ENCODE measurements around the gene PRR5. TPM values are rescaled to one million over a fixed set of nuclear protein-coding genes. Genes with fewer than 3 reads are reported as not detected.

Gene PRR5
- total and polyA plus RNA-seq, 9 donors = 13.7 to 38.6 (median 30.7) TPM

- peaks cover 12% of the 10 kb centered on the region for H3K36me3 ChIP-seq (ENCODE audit: control insufficient read depth, insufficient read depth, low read length)
- WGBS (ENCODE audit: insufficient coverage) = 50% methylated on average over 4 of the region's 4 CpGs
- H3K4me3 ChIP-seq (ENCODE audit: low read length) = no peak overlapping the region
- no peaks in the 10 kb centered on the region for H3K9me3 ChIP-seq (replicated peaks; ENCODE audit: control insufficient read depth, low read depth, low read length)
- H3K27ac ChIP-seq (ENCODE audit: low read length) = peak overlapping the region; percentile 56
- no peak for DNase-seq
- no peaks in the 10 kb centered on the region for H3K27me3 ChIP-seq (ENCODE audit: control insufficient read depth, insufficient read depth, low read length)
- H3K4me1 ChIP-seq (ENCODE audit: control insufficient read depth, insufficient read depth, low read length) = peaks cover 59% of the 10 kb centered on the region
These were observed 9.2 kb downstream of the PRR5 start for GRCh38 chr22:44711241-44711560.

- H3K27ac ChIP-seq (ENCODE audit: low read length) = peak overlapping the region; percentile 92
- H3K9me3 ChIP-seq (replicated peaks; ENCODE audit: control insufficient read depth, low read depth, low read length) = no peaks in the 10 kb centered on the region
- DNase-seq = peak; percentile 82
- H3K36me3 ChIP-seq (ENCODE audit: control insufficient read depth, insufficient read depth, low read length) = peaks cover 17% of the 10 kb centered on the region
- H3K27me3 ChIP-seq (ENCODE audit: control insufficient read depth, insufficient read depth, low read length) = no peaks in the 10 kb centered on the region
- WGBS (ENCODE audit: insufficient coverage) = 63% methylated on average over 22 of the region's 23 CpGs
- H3K4me1 ChIP-seq (ENCODE audit: control insufficient read depth, insufficient read depth, low read length) = peaks cover 57% of the 10 kb centered on the region
- no peak overlapping the region for H3K4me3 ChIP-seq (ENCODE audit: low read length)
These were observed 9.9 kb downstream of the PRR5 start for GRCh38 chr22:44711690-44712555.

DNA sequence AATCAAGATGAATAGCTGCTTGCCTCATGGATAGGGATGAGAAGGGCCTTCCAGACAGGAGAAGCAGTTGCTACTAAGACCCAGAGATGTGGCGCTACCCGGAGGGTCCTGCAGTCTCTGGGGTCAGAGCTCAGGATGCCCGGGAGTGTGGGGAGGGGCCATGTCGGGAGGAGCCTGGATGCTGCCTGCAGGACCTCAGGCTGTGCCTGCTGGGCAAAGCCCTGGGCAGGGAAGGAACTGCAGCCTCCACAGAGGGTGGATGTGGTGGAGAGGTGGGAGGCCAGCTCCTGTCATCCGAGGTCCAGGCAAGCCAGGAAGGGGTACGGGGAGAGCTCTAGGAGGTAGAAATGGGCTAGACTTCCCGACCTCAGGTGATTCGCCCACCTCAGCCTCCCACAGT is 11.0 kb downstream of the PRR5 start:
- H3K27ac ChIP-seq (ENCODE audit: low read length) = no peak overlapping the region
- no peak for DNase-seq
- WGBS (ENCODE audit: insufficient coverage) = 83% methylated on average over 6 of the region's 8 CpGs
- H3K9me3 ChIP-seq (replicated peaks; ENCODE audit: control insufficient read depth, low read depth, low read length) = no peaks in the 10 kb centered on the region
- H3K27me3 ChIP-seq (ENCODE audit: control insufficient read depth, insufficient read depth, low read length) = no peaks in the 10 kb centered on the region
- peaks cover 17% of the 10 kb centered on the region for H3K36me3 ChIP-seq (ENCODE audit: control insufficient read depth, insufficient read depth, low read length)
- peaks cover 50% of the 10 kb centered on the region for H3K4me1 ChIP-seq (ENCODE audit: control insufficient read depth, insufficient read depth, low read length)
- no peak overlapping the region for H3K4me3 ChIP-seq (ENCODE audit: low read length)

GRCh38 chr22:44714703-44715350 is 12.8 kb downstream of the PRR5 start:
- H3K27ac ChIP-seq (ENCODE audit: low read length) = peak overlapping the region; percentile 3
- peak; percentile 44 for DNase-seq
- peaks cover 57% of the 10 kb centered on the region for H3K4me1 ChIP-seq (ENCODE audit: control insufficient read depth, insufficient read depth, low read length)

DNA sequence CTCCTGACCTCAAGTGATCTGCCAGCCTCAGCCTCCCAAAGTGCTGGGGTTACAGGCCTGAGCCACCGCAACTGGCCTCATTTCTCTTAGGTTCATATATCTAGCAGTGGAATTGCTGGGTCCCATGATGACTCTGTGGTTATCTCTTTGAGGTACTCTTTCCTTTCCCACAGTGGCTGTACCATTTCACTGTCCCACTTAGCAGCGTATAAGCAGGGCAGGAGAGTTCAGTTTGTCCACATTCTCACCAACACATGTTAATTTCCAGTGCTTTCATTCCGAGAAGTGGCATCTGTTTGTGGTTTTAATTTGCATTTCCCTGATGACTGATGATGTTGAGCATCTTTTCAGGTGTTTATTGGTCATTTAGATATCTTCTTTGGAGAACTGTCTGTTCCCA is 16.4 kb downstream of the PRR5 start:
- WGBS (ENCODE audit: insufficient coverage) = 80% methylated on average over 1 of the region's 3 CpGs
- no peak for DNase-seq
- Histone ChIP-seq H3K27me3 (ENCODE audit: control insufficient read depth, insufficient read depth, low read length) (no peaks in the 10 kb centered on the region), H3K36me3 (ENCODE audit: control insufficient read depth, insufficient read depth, low read length) (peaks cover 29% of the 10 kb centered on the region), H3K4me3 (ENCODE audit: low read length) (no peak overlapping the region), H3K4me1 (ENCODE audit: control insufficient read depth, insufficient read depth, low read length) (peaks cover 33% of the 10 kb centered on the region), H3K9me3 (replicated peaks; ENCODE audit: control insufficient read depth, low read depth, low read length) (no peaks in the 10 kb centered on the region), H3K27ac (ENCODE audit: low read length) (no peak overlapping the region)

More at GRCh38 chr22:44714703-44715350, 12.8 kb downstream of the PRR5 start:
- Histone ChIP-seq H3K36me3 (ENCODE audit: control insufficient read depth, insufficient read depth, low read length) (peaks cover 17% of the 10 kb centered on the region), H3K9me3 (replicated peaks; ENCODE audit: control insufficient read depth, low read depth, low read length) (no peaks in the 10 kb centered on the region), H3K4me3 (ENCODE audit: low read length) (no peak overlapping the region), H3K27me3 (ENCODE audit: control insufficient read depth, insufficient read depth, low read length) (no peaks in the 10 kb centered on the region)
- WGBS (ENCODE audit: insufficient coverage) = 30% methylated on average over 12 of the region's 18 CpGs

GRCh38 chr22:44719586-44720368 is 17.8 kb downstream of the PRR5 start:
- no peaks in the 10 kb centered on the region for H3K27me3 ChIP-seq (ENCODE audit: control insufficient read depth, insufficient read depth, low read length)
- H3K36me3 ChIP-seq (ENCODE audit: control insufficient read depth, insufficient read depth, low read length) = peaks cover 29% of the 10 kb centered on the region
- peak; percentile 52 for DNase-seq
- no peaks in the 10 kb centered on the region for H3K9me3 ChIP-seq (replicated peaks; ENCODE audit: control insufficient read depth, low read depth, low read length)
- H3K27ac ChIP-seq (ENCODE audit: low read length) = no peak overlapping the region
- peaks cover 23% of the 10 kb centered on the region for H3K4me1 ChIP-seq (ENCODE audit: control insufficient read depth, insufficient read depth, low read length)
- no peak overlapping the region for H3K4me3 ChIP-seq (ENCODE audit: low read length)
- 45% methylated on average over 9 of the region's 13 CpGs for WGBS (ENCODE audit: insufficient coverage)

- Histone ChIP-seq H3K27me3 (ENCODE audit: control insufficient read depth, insufficient read depth, low read length) (no peaks in the 10 kb centered on the region), H3K9me3 (replicated peaks; ENCODE audit: control insufficient read depth, low read depth, low read length) (no peaks in the 10 kb centered on the region), H3K4me3 (ENCODE audit: low read length) (no peak overlapping the region), H3K27ac (ENCODE audit: low read length) (no peak overlapping the region), H3K4me1 (ENCODE audit: control insufficient read depth, insufficient read depth, low read length) (peaks cover 17% of the 10 kb centered on the region), H3K36me3 (ENCODE audit: control insufficient read depth, insufficient read depth, low read length) (peaks cover 27% of the 10 kb centered on the region)
- no peak for DNase-seq
- 59% methylated on average over 4 of the region's 7 CpGs for WGBS (ENCODE audit: insufficient coverage)
These were observed 19.2 kb downstream of the PRR5 start for GRCh38 chr22:44721213-44721612.

- Histone ChIP-seq H3K27ac (ENCODE audit: low read length) (no peak overlapping the region), H3K4me3 (ENCODE audit: low read length) (no peak overlapping the region), H3K27me3 (ENCODE audit: control insufficient read depth, insufficient read depth, low read length) (no peaks in the 10 kb centered on the region), H3K9me3 (replicated peaks; ENCODE audit: control insufficient read depth, low read depth, low read length) (no peaks in the 10 kb centered on the region), H3K4me1 (ENCODE audit: control insufficient read depth, insufficient read depth, low read length) (peaks cover 17% of the 10 kb centered on the region), H3K36me3 (ENCODE audit: control insufficient read depth, insufficient read depth, low read length) (peaks cover 36% of the 10 kb centered on the region)
- 80% methylated on average over 2 of the region's 2 CpGs for WGBS (ENCODE audit: insufficient coverage)
- no peak for DNase-seq
These were observed 20.6 kb downstream of the PRR5 start for GRCh38 chr22:44722611-44723010.

DNA sequence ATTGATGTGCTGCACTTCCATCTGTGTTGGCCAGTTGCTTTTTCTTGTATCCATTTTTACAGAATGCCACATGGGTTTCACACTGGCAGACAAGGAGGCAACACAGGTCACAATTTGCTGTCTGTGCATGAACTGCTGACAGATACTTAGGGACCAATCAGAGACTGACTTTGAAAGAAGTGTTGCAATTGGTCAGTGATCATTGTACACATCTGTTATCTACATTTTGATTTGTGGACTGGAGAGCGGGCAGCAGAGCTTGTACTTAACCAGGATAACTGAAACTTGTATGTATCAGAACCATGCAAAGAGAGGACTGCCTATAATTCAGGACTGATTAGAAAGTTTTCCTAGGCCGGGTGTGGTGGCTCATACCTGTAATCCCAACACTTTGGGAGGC is 21.8 kb downstream of the PRR5 start:
- no peak for DNase-seq
- Histone ChIP-seq H3K4me1 (ENCODE audit: control insufficient read depth, insufficient read depth, low read length) (peaks cover 25% of the 10 kb centered on the region), H3K27me3 (ENCODE audit: control insufficient read depth, insufficient read depth, low read length) (no peaks in the 10 kb centered on the region), H3K9me3 (replicated peaks; ENCODE audit: control insufficient read depth, low read depth, low read length) (no peaks in the 10 kb centered on the region), H3K36me3 (ENCODE audit: control insufficient read depth, insufficient read depth, low read length) (peaks cover 41% of the 10 kb centered on the region), H3K27ac (ENCODE audit: low read length) (no peak overlapping the region), H3K4me3 (ENCODE audit: low read length) (no peak overlapping the region)
- 83% methylated on average over 1 of the region's 2 CpGs for WGBS (ENCODE audit: insufficient coverage)

DNA sequence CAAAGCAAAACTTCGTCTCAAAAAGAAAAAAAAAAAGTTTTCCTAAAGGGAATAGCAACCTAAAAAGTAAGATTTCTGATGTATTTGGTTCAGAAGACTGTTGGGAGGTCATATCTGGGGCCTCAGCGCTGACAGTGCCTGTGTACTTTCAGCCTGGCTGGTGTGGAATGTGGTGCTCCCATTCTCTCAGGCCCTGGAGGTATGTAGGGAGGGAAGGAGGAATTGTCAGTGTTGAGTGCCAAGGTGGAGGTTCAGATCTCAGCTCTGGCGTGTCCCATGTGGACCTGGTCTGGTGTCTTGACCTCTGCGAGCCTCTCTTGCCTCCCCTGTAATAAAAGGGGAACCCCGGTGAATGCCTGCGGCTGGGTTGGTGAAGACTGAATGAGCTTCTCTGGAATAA is 22.4 kb downstream of the PRR5 start:
- Histone ChIP-seq H3K27me3 (ENCODE audit: control insufficient read depth, insufficient read depth, low read length) (no peaks in the 10 kb centered on the region), H3K4me1 (ENCODE audit: control insufficient read depth, insufficient read depth, low read length) (peaks cover 28% of the 10 kb centered on the region), H3K4me3 (ENCODE audit: low read length) (no peak overlapping the region), H3K9me3 (replicated peaks; ENCODE audit: control insufficient read depth, low read depth, low read length) (no peaks in the 10 kb centered on the region), H3K36me3 (ENCODE audit: control insufficient read depth, insufficient read depth, low read length) (peaks cover 41% of the 10 kb centered on the region), H3K27ac (ENCODE audit: low read length) (no peak overlapping the region)
- DNase-seq = no peak
- WGBS (ENCODE audit: insufficient coverage) = 69% methylated on average over 2 of the region's 6 CpGs
